ENCODE data around the gene FXYD4. TPM values are rescaled to one million over a fixed set of nuclear protein-coding genes. Genes with fewer than 3 reads are reported as not detected.

The FXYD4 gene
- total and polyA plus RNA-seq, 4 experiments from 2014 or later: not detected

DNA sequence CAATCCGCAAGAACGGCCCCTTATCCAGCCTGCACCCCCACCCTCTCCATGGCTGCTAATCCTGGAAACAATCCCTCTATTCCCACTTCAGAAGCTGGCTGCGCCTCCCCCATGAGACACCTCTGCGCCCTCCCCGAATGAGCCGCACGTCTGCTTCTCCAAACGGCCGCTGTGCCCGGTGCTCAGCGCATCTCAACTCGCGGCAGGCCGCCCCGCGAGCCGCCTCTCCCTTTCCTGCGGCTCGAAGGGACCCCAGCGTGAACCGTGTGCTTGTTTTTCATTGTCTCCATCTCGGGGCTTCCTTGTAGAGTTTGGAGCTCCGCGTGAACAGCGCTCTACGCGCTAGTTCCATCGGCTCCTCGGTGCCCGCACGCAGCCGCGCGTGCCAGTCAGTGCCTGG lies 20.8 kb upstream of the FXYD4 start:
- no peak overlapping the region for H3K27ac Mint-ChIP-seq

GRCh38 chr10:43351301-43351700 lies 20.1 kb upstream of the FXYD4 start:
- ChIA-PET POLR2A (ENCODE audit: partially characterized antibody) (interaction anchor here (0.6 to 1.6 kb wide), 4 partner anchors 9 to 824 kb away, joined by 3 to 7 read pairs (median 3); no protein-coding TSS in a partner anchor), CTCF (ENCODE audit: partially characterized antibody) (interaction anchor here (1.3 to 5.3 kb wide), 4 partner anchors 58 to 146 kb away, joined by 3 to 153 read pairs (median 4); no protein-coding TSS in a partner anchor)
- no peaks in the 10 kb centered on the region for H3K36me3 Mint-ChIP-seq
- peaks cover 6 to 7% of the 10 kb centered on the region in 2 donors for H3K27me3 Mint-ChIP-seq
- intact Hi-C loops (cut with micrococcal nuclease): no loop called here
- no peaks in the 10 kb centered on the region for H3K36me3 ChIP-seq (ENCODE audit: insufficient read depth, low read length)
- H3K4me1 Mint-ChIP-seq: peaks cover 17 to 35% (median 21%) of the 10 kb centered on the region in 4 donors
- DNase-seq: no peak
- no peaks in the 10 kb centered on the region for H3K27me3 ChIP-seq (ENCODE audit: insufficient read depth, low read length)
- H3K27ac ChIP-seq (ENCODE audit: low read depth, low read length): no peak overlapping the region
- H3K4me3 Mint-ChIP-seq: no peak overlapping the region
- no peak overlapping the region for H3K27ac Mint-ChIP-seq
- H3K9me3 ChIP-seq (ENCODE audit: control insufficient read depth in 1 of 2, low read length in 2 of 2): no peaks in the 10 kb centered on the region
- no peaks in the 10 kb centered on the region for H3K9me3 Mint-ChIP-seq
- peaks cover 18% of the 10 kb centered on the region for H3K4me1 ChIP-seq (ENCODE audit: insufficient read depth, low read length)
- H3K4me3 ChIP-seq (ENCODE audit: low read length in 2 of 2): no peak overlapping the region

More for the DNA sequence above, 20.8 kb upstream of the FXYD4 start:
- ChIA-PET POLR2A (ENCODE audit: partially characterized antibody) (interaction anchor here (1.1 to 1.6 kb wide), 3 partner anchors 9 to 84 kb away, joined by 3 to 7 read pairs (median 3); no protein-coding TSS in a partner anchor), CTCF (ENCODE audit: partially characterized antibody) (interaction anchor here (1.1 to 5.3 kb wide), 6 partner anchors 57 to 146 kb away, joined by 3 to 153 read pairs (median 4); no protein-coding TSS in a partner anchor)
- H3K4me1 Mint-ChIP-seq: peaks cover 12 to 29% (median 15%) of the 10 kb centered on the region in 4 donors
- no peaks in the 10 kb centered on the region for H3K27me3 ChIP-seq (ENCODE audit: insufficient read depth, low read length)
- no peak for DNase-seq
- H3K9me3 Mint-ChIP-seq: no peaks in the 10 kb centered on the region
- no peaks in the 10 kb centered on the region for H3K36me3 ChIP-seq (ENCODE audit: insufficient read depth, low read length)
- H3K27ac ChIP-seq (ENCODE audit: low read depth, low read length): no peak overlapping the region
- H3K36me3 Mint-ChIP-seq: no peaks in the 10 kb centered on the region
- H3K4me3 Mint-ChIP-seq: peak overlapping the region in 4 of 8 donors; percentile 17 to 70 (median 41)
- peaks cover 12% of the 10 kb centered on the region for H3K4me1 ChIP-seq (ENCODE audit: insufficient read depth, low read length)
- peaks cover 6 to 7% of the 10 kb centered on the region in 2 donors for H3K27me3 Mint-ChIP-seq
- intact Hi-C loops (cut with micrococcal nuclease): no loop called here
- no peaks in the 10 kb centered on the region for H3K9me3 ChIP-seq (ENCODE audit: control insufficient read depth in 1 of 2, low read length in 2 of 2)
- no peak overlapping the region for H3K4me3 ChIP-seq (ENCODE audit: low read length in 2 of 2)

GRCh38 chr10:43352951-43353350 lies 18.5 kb upstream of the FXYD4 start:
- H3K4me3 Mint-ChIP-seq: no peak overlapping the region
- H3K27me3 Mint-ChIP-seq: peaks cover 6 to 7% of the 10 kb centered on the region in 2 donors
- no peaks in the 10 kb centered on the region for H3K9me3 Mint-ChIP-seq
- Histone ChIP-seq H3K9me3 (ENCODE audit: control insufficient read depth in 1 of 2, low read length in 2 of 2) (no peaks in the 10 kb centered on the region), H3K36me3 (ENCODE audit: insufficient read depth, low read length) (no peaks in the 10 kb centered on the region), H3K4me1 (ENCODE audit: insufficient read depth, low read length) (peaks cover 17% of the 10 kb centered on the region), H3K27ac (ENCODE audit: low read depth, low read length) (no peak overlapping the region), H3K4me3 (ENCODE audit: low read length in 2 of 2) (no peak overlapping the region), H3K27me3 (ENCODE audit: insufficient read depth, low read length) (no peaks in the 10 kb centered on the region)
- no peak overlapping the region for H3K27ac Mint-ChIP-seq
- H3K4me1 Mint-ChIP-seq: peaks cover 13 to 30% (median 19%) of the 10 kb centered on the region in 4 donors
- intact Hi-C loops (cut with micrococcal nuclease): no loop called here
- CTCF ChIA-PET (ENCODE audit: partially characterized antibody): interaction anchor here (1.0 to 2.6 kb wide), 4 partner anchors 54 to 87 kb away, joined by 3 to 19 read pairs (median 4); no protein-coding TSS in a partner anchor
- POLR2A ChIA-PET (ENCODE audit: partially characterized antibody): interaction anchor here (1.2 kb wide), 1 partner anchor 9 kb away, joined by 6 read pairs; no protein-coding TSS in a partner anchor
- no peaks in the 10 kb centered on the region for H3K36me3 Mint-ChIP-seq
- DNase-seq: no peak

DNA sequence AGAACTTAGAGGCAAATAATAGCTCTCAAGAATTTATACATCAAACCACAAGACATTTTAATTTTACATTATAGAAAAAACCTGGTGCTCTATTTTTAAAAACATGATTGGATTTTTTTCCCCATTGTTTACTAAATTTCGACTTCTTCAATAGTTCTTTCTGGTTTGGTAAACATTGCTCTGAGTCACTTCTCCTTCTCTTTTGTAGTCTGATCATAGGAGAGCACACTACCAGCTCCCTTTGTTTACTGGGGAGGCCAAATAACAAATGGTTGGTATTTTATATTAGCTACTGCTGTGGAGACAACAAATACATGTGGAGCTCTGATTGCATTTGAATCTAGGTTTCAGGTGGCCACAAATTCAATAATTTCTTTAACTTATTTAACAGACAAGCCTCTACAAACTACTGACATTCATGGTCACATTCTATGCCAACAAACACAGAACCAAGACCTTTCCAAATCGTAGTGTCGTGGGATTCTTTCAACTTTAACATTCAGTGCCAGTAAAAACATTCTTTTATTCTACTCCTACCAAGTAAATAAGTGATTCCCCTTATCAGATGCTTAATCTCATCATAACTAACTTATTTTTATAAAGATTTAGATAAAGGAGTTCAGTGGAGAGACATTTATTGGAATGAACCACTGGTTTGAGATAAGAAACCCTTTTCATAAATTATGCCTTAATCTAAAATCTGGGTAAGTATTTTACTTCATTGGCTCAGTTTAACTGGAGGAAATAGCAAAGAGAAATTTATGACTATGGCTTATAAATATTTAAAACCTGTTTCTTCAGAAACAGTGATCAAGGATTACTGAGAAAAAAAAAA lies 17.7 kb upstream of the FXYD4 start:
- Histone ChIP-seq H3K4me1 (ENCODE audit: insufficient read depth, low read length) (peaks cover 10% of the 10 kb centered on the region), H3K27ac (ENCODE audit: low read depth, low read length) (no peak overlapping the region), H3K9me3 (ENCODE audit: control insufficient read depth in 1 of 2, low read length in 2 of 2) (no peaks in the 10 kb centered on the region), H3K27me3 (ENCODE audit: insufficient read depth, low read length) (no peaks in the 10 kb centered on the region), H3K4me3 (ENCODE audit: low read length in 2 of 2) (no peak overlapping the region), H3K36me3 (ENCODE audit: insufficient read depth, low read length) (no peaks in the 10 kb centered on the region)
- Mint-ChIP-seq H3K27me3 (peaks cover 3 to 7% of the 10 kb centered on the region in 2 donors), H3K36me3 (no peaks in the 10 kb centered on the region), H3K4me3 (no peak overlapping the region), H3K9me3 (no peaks in the 10 kb centered on the region), H3K4me1 (peaks cover 7 to 22% (median 12%) of the 10 kb centered on the region in 4 donors), H3K27ac (peak overlapping the region in 3 of 7 donors; percentile 24 to 57 (median 44))
- ChIA-PET POLR2A (ENCODE audit: partially characterized antibody) (interaction anchor here (1.2 kb wide), 1 partner anchor 8 kb away, joined by 6 read pairs; no protein-coding TSS in a partner anchor), CTCF (ENCODE audit: partially characterized antibody) (interaction anchor here (1.0 to 2.6 kb wide), 5 partner anchors 9 to 88 kb away, joined by 3 to 19 read pairs (median 3); no protein-coding TSS in a partner anchor)
- intact Hi-C loops (cut with micrococcal nuclease): no loop called here
- DNase-seq: no peak

DNA sequence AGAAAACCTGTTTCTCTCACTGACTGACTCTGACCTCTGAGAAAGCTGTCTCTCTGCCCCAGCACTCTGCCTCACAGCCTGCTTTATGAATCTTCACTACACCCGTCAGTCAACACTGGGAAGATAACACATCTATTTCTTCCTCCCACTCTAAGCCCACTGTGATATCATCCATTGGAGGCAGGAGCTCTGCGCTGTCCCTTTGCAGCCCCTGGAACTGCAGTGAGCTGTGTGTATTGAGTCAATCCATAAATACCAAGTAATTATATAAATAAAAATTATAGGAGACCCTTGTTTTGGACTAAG lies 17.2 kb upstream of the FXYD4 start:
- Histone ChIP-seq H3K4me3 (ENCODE audit: low read length in 2 of 2) (no peak overlapping the region), H3K4me1 (ENCODE audit: insufficient read depth, low read length) (peaks cover 8% of the 10 kb centered on the region), H3K27me3 (ENCODE audit: insufficient read depth, low read length) (no peaks in the 10 kb centered on the region), H3K36me3 (ENCODE audit: insufficient read depth, low read length) (no peaks in the 10 kb centered on the region), H3K27ac (ENCODE audit: low read depth, low read length) (no peak overlapping the region), H3K9me3 (ENCODE audit: control insufficient read depth in 1 of 2, low read length in 2 of 2) (no peaks in the 10 kb centered on the region)
- no peaks in the 10 kb centered on the region for H3K9me3 Mint-ChIP-seq
- DNase-seq: no peak
- POLR2A ChIA-PET (ENCODE audit: partially characterized antibody): no interaction called here
- intact Hi-C loops (cut with micrococcal nuclease): no loop called here
- peaks cover 7 to 21% (median 11%) of the 10 kb centered on the region in 4 donors for H3K4me1 Mint-ChIP-seq
- no peaks in the 10 kb centered on the region for H3K36me3 Mint-ChIP-seq
- CTCF ChIA-PET (ENCODE audit: partially characterized antibody): interaction anchor here (1.3 to 2.6 kb wide), 3 partner anchors 9 to 67 kb away, joined by 3 to 19 read pairs (median 3); no protein-coding TSS in a partner anchor
- H3K4me3 Mint-ChIP-seq: no peak overlapping the region
- H3K27ac Mint-ChIP-seq: peak overlapping the region in 3 of 7 donors; percentile 24 to 57 (median 44)
- peaks cover 2 to 7% of the 10 kb centered on the region in 2 donors for H3K27me3 Mint-ChIP-seq

GRCh38 chr10:43354879-43355380 lies 16.5 kb upstream of the FXYD4 start:
- H3K4me3 Mint-ChIP-seq: no peak overlapping the region
- DNase-seq: no peak
- peaks cover 2 to 5% of the 10 kb centered on the region in 2 donors for H3K27me3 Mint-ChIP-seq
- Histone ChIP-seq H3K4me1 (ENCODE audit: insufficient read depth, low read length) (peaks cover 8% of the 10 kb centered on the region), H3K4me3 (ENCODE audit: low read length in 2 of 2) (no peak overlapping the region), H3K27me3 (ENCODE audit: insufficient read depth, low read length) (no peaks in the 10 kb centered on the region), H3K27ac (ENCODE audit: low read depth, low read length) (no peak overlapping the region), H3K36me3 (ENCODE audit: insufficient read depth, low read length) (no peaks in the 10 kb centered on the region), H3K9me3 (ENCODE audit: control insufficient read depth in 1 of 2, low read length in 2 of 2) (no peaks in the 10 kb centered on the region)
- H3K36me3 Mint-ChIP-seq: no peaks in the 10 kb centered on the region
- peaks cover 7 to 22% (median 11%) of the 10 kb centered on the region in 4 donors for H3K4me1 Mint-ChIP-seq
- no peaks in the 10 kb centered on the region for H3K9me3 Mint-ChIP-seq
- ChIA-PET POLR2A (ENCODE audit: partially characterized antibody) (interaction anchor here (0.6 kb wide), 1 partner anchor 80 kb away, joined by 4 read pairs; no protein-coding TSS in a partner anchor), CTCF (ENCODE audit: partially characterized antibody) (interaction anchor here (1.5 to 2.6 kb wide), 2 partner anchors 8 to 62 kb away, joined by 3 to 19 read pairs; no protein-coding TSS in a partner anchor)
- H3K27ac Mint-ChIP-seq: peak overlapping the region in 1 of 7 donors; percentile 19
- intact Hi-C loops (cut with micrococcal nuclease): no loop called here

Measured in CD4-positive, alpha-beta memory T cell (primary cell).